Tibial artery (tissue), 4 donors: ENCODE data around the gene ADARB2.

ENCODE experiments used
- DNase-seq, 2 donors: peaks; one replicate each; pipeline ENCODE4 v3.0.0-alpha.2; 2019
- H3K27ac ChIP-seq, 2 donors: fragments of 200-600 bp; sonication (generic) in 1 of 2; 1 replicate in 1 of 2; 2 replicates in 1 of 2; pipeline ENCODE4 v1.5.1; 2018 to 2019; ENCODE audit warnings: mild to moderate bottlenecking in 1 of 2
- H3K27me3 ChIP-seq, 2 donors: fragments of 200-600 bp; sonication (generic) in 1 of 2; one replicate each; pipeline versions ENCODE4 v1.5.1 to v1.6.0; 2016 to 2019
- H3K36me3 ChIP-seq, 3 donors: fragments of 200-600 bp; sonication (generic) in 2 of 3; one replicate each; pipeline ENCODE4 v1.5.1; 2016 to 2019; ENCODE audit warnings: mild to moderate bottlenecking in 2 of 3
- H3K4me1 ChIP-seq, 4 donors: fragments of 200-600 bp; sonication (generic) in 2 of 4; 1 replicate in 3 of 4; 2 replicates in 1 of 4; pipeline ENCODE4 v1.5.1; 2016 to 2019
- H3K4me3 ChIP-seq, 2 donors: fragments of 200-600 bp; sonication (generic) in 1 of 2; 1 replicate in 1 of 2; 2 replicates in 1 of 2; pipeline ENCODE4 v1.5.1; 2018 to 2019; ENCODE audit warnings: mild to moderate bottlenecking in 2 of 2
- H3K9me3 ChIP-seq, 3 donors: fragments of 200-600 bp; sonication (generic) in 1 of 3; one replicate each; pipeline ENCODE4 v1.5.1; 2016 to 2019
- CTCF ChIP-seq, 2 experiments: fragments of 200-600 bp in 1 of 2; fragments of 450-650 bp in 1 of 2; IDR thresholded peaks; one replicate each; pipeline ENCODE4 v1.5.1; 2017 to 2019; ENCODE audit warnings: antibody characterized with exemption in 2 of 2, mild to moderate bottlenecking in 1 of 2, moderate library complexity in 1 of 2
- intact Hi-C: fragments of 100-400 bp; cut with DNase I; formaldehyde crosslinking; loops from one replicate; pipeline ENCODE4 v1.15.0; 2023; ENCODE audit warnings: low total_unique reads

Gene ADARB2

GRCh38 chr10:1454428-1454827 lies 282.9 kb downstream of the ADARB2 start:
- no peak for DNase-seq
- H3K4me3 ChIP-seq: no peak overlapping the region
- no peaks in the 10 kb centered on the region for H3K4me1 ChIP-seq
- no peaks in the 10 kb centered on the region for H3K36me3 ChIP-seq
- intact Hi-C loops: no loop called here
- H3K27ac ChIP-seq: no peak overlapping the region
- H3K9me3 ChIP-seq: no peaks in the 10 kb centered on the region
- H3K27me3 ChIP-seq: peaks cover 0 to 12% of the 10 kb centered on the region in 2 donors
- no peak for TF ChIP-seq CTCF (IDR thresholded peaks at IDR 0.05)

GRCh38 chr10:1452777-1453176 lies 284.5 kb downstream of the ADARB2 start:
- no peak overlapping the region for H3K4me3 ChIP-seq
- intact Hi-C loops: no loop called here
- peaks cover 0 to 20% of the 10 kb centered on the region in 2 donors for H3K27me3 ChIP-seq
- DNase-seq: no peak
- no peaks in the 10 kb centered on the region for H3K36me3 ChIP-seq
- no peak for TF ChIP-seq CTCF (IDR thresholded peaks at IDR 0.05)
- no peaks in the 10 kb centered on the region for H3K4me1 ChIP-seq
- H3K9me3 ChIP-seq: no peaks in the 10 kb centered on the region
- no peak overlapping the region for H3K27ac ChIP-seq

GRCh38 chr10:1451941-1452340 lies 285.4 kb downstream of the ADARB2 start:
- Histone ChIP-seq H3K27me3 (peaks cover 0 to 20% of the 10 kb centered on the region in 2 donors), H3K4me3 (no peak overlapping the region), H3K9me3 (no peaks in the 10 kb centered on the region), H3K4me1 (no peaks in the 10 kb centered on the region), H3K36me3 (no peaks in the 10 kb centered on the region), H3K27ac (no peak overlapping the region)
- no peak for DNase-seq
- intact Hi-C loops: no loop called here
- TF ChIP-seq CTCF (IDR thresholded peaks at IDR 0.05): no peak

- no peak overlapping the region for H3K27ac ChIP-seq
- no peaks in the 10 kb centered on the region for H3K4me1 ChIP-seq
- no peak for DNase-seq
- TF ChIP-seq CTCF (IDR thresholded peaks at IDR 0.05): no peak
- H3K27me3 ChIP-seq: peaks cover 0 to 20% of the 10 kb centered on the region in 2 donors
- no peaks in the 10 kb centered on the region for H3K36me3 ChIP-seq
- intact Hi-C loops: no loop called here
- no peaks in the 10 kb centered on the region for H3K9me3 ChIP-seq
- no peak overlapping the region for H3K4me3 ChIP-seq
Measured at GRCh38 chr10:1451362-1451888, 285.9 kb downstream of the ADARB2 start.

GRCh38 chr10:1449572-1450205 lies 287.6 kb downstream of the ADARB2 start:
- Histone ChIP-seq H3K27me3 (peaks cover 0 to 20% of the 10 kb centered on the region in 2 donors), H3K27ac (no peak overlapping the region), H3K36me3 (no peaks in the 10 kb centered on the region), H3K4me1 (no peaks in the 10 kb centered on the region), H3K9me3 (no peaks in the 10 kb centered on the region), H3K4me3 (no peak overlapping the region)
- intact Hi-C loops: no loop called here
- DNase-seq: no peak
- no peak for TF ChIP-seq CTCF (IDR thresholded peaks at IDR 0.05)
